Inferior parietal cortex (tissue), 1 donor: ENCODE measurements around the gene NAALAD2.
"Not testable (repeated sequence)": the region's sequence is repeated elsewhere in the genome, so short reads cannot be mapped to it uniquely, and the experiment has no call there.

Experiments used
- DNase-seq: peaks from one replicate; pipeline ENCODE4 v3.0.0-alpha.2; 2016; ENCODE audit errors: extremely low spot score

NAALAD2 gene

GRCh38 chr11:90134478-90135003 is at the start of gene NAALAD2:
Gene NAALAD2, plus strand, starts transcription at chr11:90134663. Its CDS starts 96 bp downstream, at chr11:90134759.
- peak; percentile 59 for DNase-seq

DNA sequence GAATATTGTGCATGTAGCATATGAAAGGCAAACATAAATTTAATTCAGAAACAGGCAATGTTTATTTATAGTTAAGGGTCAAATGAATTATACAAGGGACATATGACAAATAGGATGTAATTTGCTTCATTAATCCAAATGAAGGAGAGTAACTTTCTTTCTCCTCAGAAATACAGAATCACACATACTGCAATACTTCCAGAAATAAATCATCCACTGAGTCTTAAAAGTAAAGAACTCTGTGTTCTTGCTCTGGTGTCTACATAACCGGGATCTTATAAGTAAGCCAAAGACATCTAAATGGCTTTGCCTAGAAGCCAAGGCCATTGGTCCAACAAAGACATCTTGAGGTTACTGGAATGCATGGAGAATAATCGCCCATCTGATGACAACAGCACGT is 48.8 kb upstream of the NAALAD2 start, which contains the start of gene UBTFL1:
TSS of gene UBTFL1 (plus strand) at position 301 of the 400 bp plus-strand sequence. CDS start at position 301, 0 bp downstream.
- not testable (repeated sequence) for DNase-seq

DNA sequence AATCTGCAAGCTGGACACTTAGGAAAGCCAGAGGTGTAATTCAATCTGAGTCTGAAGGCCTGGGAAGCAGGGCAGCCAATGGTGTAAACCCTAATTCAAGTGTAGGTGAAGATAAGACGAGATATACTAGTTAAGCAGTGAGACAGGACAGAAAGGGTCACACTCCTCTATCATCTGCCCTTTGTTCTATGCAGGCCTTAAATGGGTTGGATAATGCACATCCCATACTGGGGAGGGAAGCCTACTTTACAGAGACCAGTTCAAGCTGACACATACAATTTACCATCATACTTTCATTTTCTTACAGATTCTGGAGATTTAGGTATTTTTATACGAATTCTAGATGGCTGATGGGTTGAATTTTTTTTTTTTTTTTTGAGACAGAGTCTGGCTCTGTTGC is 45.7 kb upstream of the NAALAD2 start:
- not testable (repeated sequence) for DNase-seq

GRCh38 chr11:90095230-90095924 is 39.1 kb upstream of the NAALAD2 start:
- DNase-seq: not testable (repeated sequence)

GRCh38 chr11:90098261-90098660 is 36.2 kb upstream of the NAALAD2 start:
- peak; percentile 29 for DNase-seq

GRCh38 chr11:90100431-90100830 is 34.0 kb upstream of the NAALAD2 start:
- DNase-seq: no peak

DNA sequence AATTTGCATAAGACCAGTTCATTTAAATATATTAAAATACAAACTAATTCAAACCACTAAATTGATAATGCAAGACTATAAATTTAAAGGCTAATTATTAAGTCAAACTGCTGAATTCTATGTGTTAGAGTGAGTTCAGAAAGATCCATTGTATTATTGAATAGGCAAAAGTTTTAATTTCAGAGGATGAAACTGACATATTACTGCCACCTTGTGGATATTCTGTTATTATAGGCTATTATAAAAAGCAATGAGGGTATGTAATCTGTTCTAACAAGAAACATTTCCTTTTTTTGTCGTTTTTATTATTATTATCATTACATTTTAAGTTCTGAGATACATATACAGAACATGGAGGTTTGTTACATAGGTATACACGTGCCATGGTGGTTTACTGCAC is 20.9 kb upstream of the NAALAD2 start:
- DNase-seq: peak; percentile 38

DNA sequence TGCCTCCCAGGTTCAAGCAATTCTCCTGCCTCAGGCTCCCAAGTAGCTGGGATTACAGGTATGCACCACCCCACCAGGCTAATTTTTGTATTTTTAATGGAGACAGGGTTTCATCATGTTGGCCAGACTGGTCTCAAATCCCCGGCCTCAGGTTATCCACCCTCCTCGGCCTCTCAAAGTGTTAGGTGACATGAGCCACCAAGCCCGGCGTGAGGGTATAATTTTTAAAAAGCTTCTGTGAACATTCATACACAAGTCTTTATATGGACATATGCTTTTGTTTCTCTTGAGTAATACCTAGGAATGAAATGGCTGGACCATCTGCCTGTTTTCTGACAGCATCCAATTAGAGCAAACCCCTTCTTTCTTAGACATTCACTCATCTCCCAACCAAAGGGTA is 14.3 kb upstream of the NAALAD2 start:
- no peak for DNase-seq

- no peak for DNase-seq
Observed at GRCh38 chr11:90124371-90124770, 10.1 kb upstream of the NAALAD2 start.

GRCh38 chr11:90124946-90125345 is 9.5 kb upstream of the NAALAD2 start:
- no peak for DNase-seq

DNA sequence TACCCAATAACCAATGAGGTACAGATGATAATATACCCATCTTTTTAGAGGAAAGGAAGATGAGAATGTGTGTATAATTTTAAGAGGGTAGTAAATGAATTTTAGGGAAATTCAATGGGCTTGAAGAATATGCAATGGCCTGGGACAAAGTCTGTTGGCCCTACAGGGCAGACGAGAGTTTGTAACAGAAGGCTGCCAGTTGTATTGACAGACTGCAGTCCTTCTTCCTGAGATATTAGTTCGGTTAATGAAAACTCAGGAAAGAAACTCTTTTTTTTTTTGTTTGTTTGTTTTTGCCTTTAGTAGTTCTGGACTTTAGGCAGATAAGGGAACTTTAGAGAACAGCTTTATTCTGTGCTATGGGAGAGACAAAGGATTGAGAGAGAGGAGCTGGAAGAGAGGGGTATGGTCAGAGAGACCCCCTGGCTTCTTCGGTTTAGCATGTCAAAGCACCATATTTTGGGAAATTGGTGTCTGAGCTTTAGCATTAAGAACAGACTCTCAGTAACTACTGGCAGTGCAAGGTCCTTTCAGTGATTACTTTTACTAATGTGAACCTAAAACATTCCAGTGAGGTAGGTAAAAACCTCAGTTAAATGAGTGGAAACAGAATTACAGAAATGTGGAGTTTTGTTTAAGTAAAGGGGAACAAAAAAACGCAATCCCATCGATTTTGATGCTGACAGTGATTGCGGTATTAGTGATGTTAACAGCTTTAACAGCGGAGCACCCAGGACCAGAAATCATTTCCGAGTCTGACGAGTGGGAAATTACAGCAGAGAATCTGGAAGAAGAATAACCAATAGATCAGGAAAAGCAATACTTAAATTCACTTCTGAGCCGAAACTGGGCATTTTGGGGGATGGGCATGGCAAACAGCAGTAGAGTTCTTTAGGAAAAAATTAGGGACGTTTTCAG is 644 bp upstream of the NAALAD2 start:
- peak; percentile 49 for DNase-seq

DNA sequence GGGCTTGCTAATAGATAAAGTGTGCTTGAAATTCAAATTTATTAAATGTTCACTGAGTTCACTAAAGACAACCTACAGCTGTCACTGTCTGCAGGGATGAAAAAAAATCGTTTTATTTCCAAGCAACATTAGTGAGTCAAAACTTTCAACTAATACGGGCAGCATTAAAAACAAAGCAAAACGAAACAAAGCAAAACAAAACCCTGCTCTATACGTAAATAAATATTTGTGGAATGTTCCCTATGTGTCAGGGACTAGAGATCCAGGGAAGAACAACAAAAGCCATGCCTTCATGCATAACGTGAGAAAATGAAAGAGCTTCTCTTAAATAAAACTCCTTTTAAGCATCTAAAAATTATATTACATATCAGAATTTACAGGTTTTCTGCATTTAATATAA is 553 bp downstream of the NAALAD2 start:
- no peak for DNase-seq

DNA sequence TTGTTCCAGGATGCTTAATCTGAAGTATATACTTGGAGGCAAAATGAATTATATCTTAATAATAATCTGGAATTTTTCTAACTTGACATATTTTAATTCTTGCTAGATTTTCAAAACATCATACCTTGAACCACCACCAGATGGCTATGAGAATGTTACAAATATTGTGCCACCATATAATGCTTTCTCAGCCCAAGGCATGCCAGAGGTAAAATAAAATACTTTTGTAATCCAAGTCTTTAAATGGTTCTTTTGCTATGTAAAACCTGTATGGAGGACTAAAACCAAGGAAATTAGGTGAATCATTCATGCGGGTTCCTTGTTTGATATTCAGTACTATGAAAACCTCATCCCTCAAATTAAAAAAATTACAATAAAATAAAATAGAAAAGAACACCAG is 14.4 kb downstream of the NAALAD2 start:
- no peak for DNase-seq

DNA sequence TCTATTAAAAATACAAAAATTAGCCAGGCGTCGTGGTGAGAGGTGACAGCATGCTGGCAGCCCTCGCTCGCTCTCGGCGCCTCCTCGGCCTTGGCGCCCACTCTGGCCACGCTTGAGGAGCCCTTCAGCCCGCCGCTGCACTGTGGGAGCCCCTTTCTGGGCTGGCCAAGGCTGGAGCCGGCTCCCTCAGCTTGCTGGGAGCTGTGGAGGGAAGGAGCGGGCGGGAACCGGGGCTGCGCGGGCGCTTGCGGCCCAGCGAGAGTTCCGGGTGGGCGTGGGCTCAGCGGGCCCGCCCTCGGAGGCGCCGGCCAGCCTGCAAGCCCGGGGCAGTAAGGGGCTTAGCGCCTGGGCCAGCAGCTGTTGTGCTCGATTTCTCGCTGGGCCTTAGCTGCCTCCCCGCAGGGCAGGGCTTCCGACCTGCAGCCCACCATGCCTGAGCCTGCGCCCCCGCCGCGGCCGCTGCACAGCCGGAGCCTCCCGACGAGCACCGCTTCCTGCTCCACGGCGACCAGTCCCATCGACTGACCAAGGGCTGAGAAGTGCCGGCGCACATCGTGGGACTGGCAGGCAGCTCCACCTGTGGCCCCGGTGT is 32.6 kb downstream of the NAALAD2 start:
- DNase-seq: not testable (repeated sequence)

- DNase-seq: not testable (repeated sequence)
Observed at GRCh38 chr11:90167704-90168103, 33.2 kb downstream of the NAALAD2 start.

DNA sequence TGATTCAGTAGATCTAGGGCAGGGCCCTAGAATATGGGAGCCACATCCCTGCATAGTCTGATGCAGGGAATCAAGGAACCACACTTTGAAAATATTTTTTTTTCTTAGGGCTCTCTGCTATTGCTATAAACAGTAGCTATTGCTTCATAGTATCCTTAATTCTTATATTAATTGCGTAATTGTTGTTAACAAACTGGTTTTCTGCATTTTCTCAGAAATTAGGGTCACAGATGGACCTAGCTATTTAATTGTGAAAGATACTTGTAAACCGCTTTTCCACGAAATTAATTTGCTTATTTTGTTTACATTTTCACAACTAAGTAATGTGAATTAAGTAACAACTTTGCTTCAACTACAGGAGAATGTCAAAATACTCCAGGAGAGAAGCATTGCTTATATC is 34.1 kb downstream of the NAALAD2 start:
- no peak for DNase-seq

GRCh38 chr11:90171359-90171758 is 36.9 kb downstream of the NAALAD2 start:
- DNase-seq: no peak

DNA sequence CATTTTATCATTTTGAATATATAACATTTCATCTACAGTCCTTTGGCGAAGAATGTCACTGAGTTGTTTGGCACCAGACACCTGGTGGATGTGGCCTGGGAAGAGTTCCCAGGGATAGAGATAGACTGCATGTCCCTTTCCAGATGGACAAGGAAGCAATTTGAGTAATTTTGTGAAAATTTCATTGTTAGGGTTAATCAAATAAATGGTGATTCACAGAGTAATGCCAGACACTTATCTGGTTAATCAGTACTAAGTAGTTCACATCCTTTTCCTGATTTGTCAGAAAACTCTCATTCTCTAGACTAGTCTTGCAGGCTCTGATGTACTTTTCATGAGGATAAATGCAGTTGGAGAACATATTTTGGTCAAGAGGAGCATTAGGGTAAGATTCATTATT is 41.6 kb downstream of the NAALAD2 start:
- DNase-seq: no peak

DNA sequence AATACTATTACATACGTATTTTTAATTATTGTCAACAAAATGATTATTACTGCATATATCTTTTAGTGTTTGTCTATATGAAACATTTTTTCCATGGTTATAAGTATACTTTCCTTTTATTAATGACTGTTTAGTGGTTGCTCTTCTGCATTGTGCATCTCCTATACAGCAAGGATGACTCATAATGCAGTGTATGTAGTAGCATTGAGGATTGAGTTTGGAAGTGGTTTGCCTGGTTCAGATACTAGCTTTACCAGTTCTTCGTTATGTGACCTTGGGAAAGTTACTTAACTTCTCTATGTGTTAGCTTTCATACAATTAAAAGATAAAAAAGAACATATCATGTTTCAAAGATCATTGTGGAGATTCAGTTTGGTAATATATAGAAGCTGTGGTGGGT is 44.3 kb downstream of the NAALAD2 start:
- no peak for DNase-seq

DNA sequence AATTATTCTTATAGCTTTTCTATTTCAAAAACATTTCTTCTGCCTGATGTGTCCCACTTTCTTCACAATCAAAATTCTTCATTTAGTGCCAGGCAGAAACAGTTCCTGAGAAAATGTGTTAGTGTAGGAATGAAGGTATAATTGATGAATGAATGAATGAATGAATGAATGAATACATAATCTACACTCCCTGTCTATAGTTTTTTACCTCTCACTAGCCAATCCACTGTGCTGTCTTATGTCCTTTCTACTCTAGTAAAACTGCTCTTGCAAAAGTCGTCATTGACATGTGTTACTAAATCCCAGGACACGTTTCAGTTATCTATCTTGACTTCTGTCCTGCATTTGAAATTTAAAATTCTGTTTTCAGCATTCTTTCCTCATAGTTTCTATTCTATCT is 45.5 kb downstream of the NAALAD2 start:
- no peak for DNase-seq

DNA sequence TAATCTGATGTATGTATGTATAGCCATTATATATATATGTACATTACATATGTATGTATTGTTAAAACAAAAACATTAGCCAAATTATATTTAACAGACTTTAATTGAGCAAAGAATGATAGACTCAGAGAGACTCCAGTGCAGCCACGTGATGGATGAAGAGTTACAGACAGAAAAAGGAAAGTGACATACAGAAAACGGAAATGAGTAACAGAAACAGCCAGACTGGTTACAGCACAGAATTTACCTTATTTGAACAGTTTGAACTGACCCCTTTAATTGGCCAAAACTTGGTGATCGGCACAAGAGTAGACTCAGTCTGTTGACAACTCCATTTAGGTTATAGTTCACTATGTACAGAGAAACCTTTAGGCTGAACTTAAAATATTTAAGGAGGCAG is 53.4 kb downstream of the NAALAD2 start:
- DNase-seq: no peak

DNA sequence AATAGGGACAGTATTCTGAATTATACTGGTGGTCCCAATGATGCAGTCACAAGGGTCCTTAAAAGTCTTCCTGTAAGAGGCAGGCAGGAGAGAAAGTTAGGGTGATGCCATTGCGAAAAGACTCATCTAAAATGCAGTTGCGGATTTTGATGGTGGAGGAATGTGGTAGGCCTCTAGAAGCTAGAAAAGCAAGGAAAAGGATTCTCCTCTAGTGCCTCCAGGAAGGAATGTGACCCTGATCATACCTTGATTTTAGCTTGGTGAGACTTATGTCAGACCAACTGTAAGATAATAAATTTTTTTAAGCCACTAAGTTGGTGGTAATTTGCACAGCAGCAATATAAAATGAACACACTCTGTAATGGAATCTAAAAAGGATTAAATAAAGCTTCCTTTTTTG is 54.5 kb downstream of the NAALAD2 start:
- DNase-seq: no peak
